OCI-LY7 (cell line): ENCODE measurements around the gene RAB26. TPM values are rescaled to one million over a fixed set of nuclear protein-coding genes. Genes with fewer than 3 reads are reported as not detected.

Source experiments
- BruUV-seq: library from RNA; stranded (reverse); fragments of 400-500 nt; replicated peaks from 2 replicates; lab custom pipeline; 2021; lab: Mats Ljungman, UMichigan
- CTCF ChIA-PET: fragments of 300-600 bp; sonication (Branson Sonifier 250); formaldehyde crosslinking; loops from one replicate; lab custom pipeline; 2022; ENCODE audit warnings: antibody characterized with exemption; ENCODE audit not compliant: unreplicated experiment; lab: Charles Lee
- POLR2A ChIA-PET: fragments of 300-600 bp; sonication (Branson Sonifier 250); formaldehyde crosslinking; loops from one replicate; lab custom pipeline; 2022; ENCODE audit warnings: antibody characterized with exemption; lab: Charles Lee
- DNase-seq: peaks from one replicate; pipeline ENCODE4 v3.0.0-alpha.2; 2015; ENCODE audit warnings: low spot score
- H2AFZ ChIP-seq: fragments of 200-600 bp; sonication (generic), shearing (Covaris generic); 2 replicates; pipeline ENCODE4 v1.6.1; 2014; ENCODE audit warnings: mild to moderate bottlenecking, antibody characterized with exemption, low read length, moderate library complexity
- H3K27ac ChIP-seq: fragments of 200-600 bp; sonication (generic); 2 replicates; pipeline ENCODE4 v1.5.1; 2014; ENCODE audit warnings: mixed run types, low read depth, mild to moderate bottlenecking, moderate library complexity, low read length, inconsistent platforms; ENCODE audit not compliant: poor library complexity, severe bottlenecking
- H3K36me3 ChIP-seq: fragments of 200-600 bp; sonication (generic); 2 replicates; pipeline ENCODE4 v1.6.1; 2014; ENCODE audit warnings: mild to moderate bottlenecking, antibody characterized with exemption, low read length, moderate library complexity, mixed read lengths; ENCODE audit not compliant: insufficient read depth
- H3K4me1 ChIP-seq: fragments of 200-600 bp; sonication (generic); 2 replicates; pipeline ENCODE4 v1.5.1; 2014; ENCODE audit warnings: mild to moderate bottlenecking, low read length; ENCODE audit not compliant: insufficient read depth, poor library complexity, severe bottlenecking
- H3K4me2 ChIP-seq: fragments of 200-600 bp; sonication (generic); 2 replicates; pipeline ENCODE4 v1.6.1; 2014; ENCODE audit warnings: mild to moderate bottlenecking, low read length
- H3K4me3 ChIP-seq: fragments of 200-600 bp; sonication (generic); 2 replicates; pipeline ENCODE4 v1.5.1; 2014; ENCODE audit warnings: mild to moderate bottlenecking, low read depth, low read length; ENCODE audit not compliant: poor library complexity, severe bottlenecking
- H3K79me2 ChIP-seq: fragments of 200-600 bp; sonication (generic); 2 replicates; pipeline ENCODE4 v1.6.1; 2016; ENCODE audit warnings: low read depth, mild to moderate bottlenecking, low read length, moderate library complexity, mixed read lengths; ENCODE audit not compliant: insufficient read depth
- H3K9me2 ChIP-seq: fragments of 200-600 bp; sonication (generic); 2 replicates; pipeline ENCODE4 v1.6.1; 2016; ENCODE audit warnings: mild to moderate bottlenecking, low read length, mixed read lengths; ENCODE audit not compliant: insufficient read depth
- H3K9me3 ChIP-seq: fragments of 200-600 bp; sonication (generic); 2 replicates; pipeline ENCODE4 v1.6.1; 2014; ENCODE audit warnings: mild to moderate bottlenecking, mixed run types, low read length, mixed read lengths
- H4K20me1 ChIP-seq: fragments of 200-600 bp; sonication (generic); 2 replicates; pipeline ENCODE4 v1.6.1; 2014; ENCODE audit warnings: mild to moderate bottlenecking, antibody characterized with exemption, low read length, moderate library complexity, mixed read lengths; ENCODE audit not compliant: insufficient read depth
- EZH2phosphoT487 ChIP-seq: fragments of 200-600 bp; sonication (generic); IDR thresholded peaks from 2 replicates; pipeline ENCODE4 v1.6.1; 2018; ENCODE audit warnings: low read depth, borderline replicate concordance, mild to moderate bottlenecking, mixed run types, antibody characterized with exemption, low read length, moderate library complexity, mixed read lengths
- intact Hi-C: fragments of 100-400 bp; cut with micrococcal nuclease; formaldehyde crosslinking; loops from one replicate; pipeline ENCODE4 v1.10.0; 2022; ENCODE audit not compliant: unreplicated experiment
- total RNA-seq, 2 experiments: library from RNA; depleted of rRNA in 1 of 2; stranded (reverse); fragments of >200 nt in 1 of 2; shearing (Covaris generic) in 1 of 2; gene quantifications; 2 replicates each; pipeline ENCODE4 v1.2.3, GENCODE V29; 2014 to 2022
- TF ChIP-seq, protein P1 (sequence below): fragments of 200-600 bp; sonication (generic); conservative IDR thresholded peaks from 2 replicates; pipeline ENCODE4 v1.5.1; 2014; ENCODE audit warnings: mild to moderate bottlenecking, antibody characterized with exemption, low read length, moderate library complexity, mixed read lengths

RAB26 gene
- total RNA-seq, 2 experiments from 2014 or later, result 5.0 to 9.5 TPM

DNA sequence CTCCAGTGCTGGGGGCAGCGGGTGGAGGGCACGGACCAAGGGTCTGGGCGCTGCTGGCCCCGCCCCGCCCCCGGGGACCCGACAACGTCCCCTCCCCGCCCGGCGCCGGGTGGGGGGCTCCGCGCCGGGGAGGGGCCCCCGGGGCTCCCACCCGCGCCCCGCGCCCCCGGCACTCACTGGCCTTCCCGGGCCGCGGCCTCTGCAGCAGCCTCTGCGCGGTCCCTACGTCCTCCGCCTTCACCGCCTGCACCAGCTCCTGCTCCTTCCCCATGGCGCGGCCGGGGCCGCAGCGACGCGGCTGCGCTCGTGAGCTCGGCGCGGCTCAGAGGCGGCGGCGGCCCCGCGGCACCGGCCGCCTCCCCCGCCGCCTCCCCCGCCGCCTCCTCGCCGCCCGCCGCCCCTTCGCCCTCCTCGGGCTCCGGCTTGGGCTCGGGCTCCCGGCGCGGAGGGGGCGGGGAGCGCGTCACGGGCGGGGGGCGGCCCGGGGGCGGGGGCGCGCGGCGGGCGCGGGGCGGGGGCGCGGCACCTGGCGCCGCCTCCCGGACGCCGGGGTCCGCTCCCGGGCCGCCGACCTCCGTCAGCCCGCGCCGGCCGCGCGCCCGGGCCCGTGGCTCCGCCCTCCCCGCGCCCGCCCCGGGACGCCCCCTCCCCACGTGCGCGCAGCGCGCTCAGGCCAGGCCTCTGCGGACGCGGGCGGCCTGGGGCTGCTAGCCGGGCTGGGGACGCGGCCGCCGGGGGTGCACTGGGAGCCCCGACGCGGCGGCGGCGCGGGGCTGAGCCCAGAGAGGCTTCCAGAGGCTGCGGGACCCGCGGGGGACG, 47.9 kb downstream of the RAB26 start, which contains the start of gene CASKIN1:
CASKIN1 (minus strand) TSS at position 444 of the 819 bp plus-strand sequence; CDS start at position 271, 173 bp downstream.
- H3K4me2 ChIP-seq, result no peak within 1 kb of the TSS
- intact Hi-C loops, result no loop called here

DNA sequence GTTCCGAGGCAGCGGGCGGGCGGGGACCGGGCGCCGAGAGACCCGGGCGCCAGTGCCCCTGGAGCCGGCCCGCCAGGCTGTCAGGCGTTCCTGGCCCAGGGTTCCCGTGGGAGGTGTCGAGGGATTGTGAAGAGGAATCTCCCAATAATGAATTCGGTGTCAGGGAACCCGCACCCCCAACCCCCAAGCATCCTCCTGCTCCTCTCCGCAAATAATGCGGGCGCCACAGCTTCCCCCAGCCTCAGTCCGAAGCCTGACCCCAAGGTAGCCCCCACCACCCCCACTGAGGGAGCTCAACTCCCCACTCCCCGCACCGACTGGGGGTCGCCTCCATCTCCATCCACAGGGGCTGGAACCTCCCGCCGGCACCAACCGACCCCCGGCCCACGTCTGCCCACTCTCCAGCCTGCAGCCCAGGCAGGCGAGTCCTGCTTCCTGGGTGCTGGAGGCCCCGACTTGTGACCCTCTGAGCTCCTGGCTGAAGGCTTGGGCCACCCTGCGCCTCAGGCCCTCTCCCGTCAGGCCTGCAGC, 48.6 kb downstream of the RAB26 start:
- H3K4me3 ChIP-seq, result no peak overlapping the region
- ChIA-PET CTCF (no interaction called here), POLR2A (interaction anchor here (0.7 kb wide), 1 partner anchor 9 kb away, joined by 3 read pairs; no protein-coding TSS in a partner anchor)
- no peaks in the 10 kb centered on the region for H3K4me1 ChIP-seq
- H3K79me2 ChIP-seq, result no peaks in the 10 kb centered on the region
- no peak for DNase-seq
- no peak overlapping the region for H2AFZ ChIP-seq
- no peaks in the 10 kb centered on the region for H3K36me3 ChIP-seq
- TF ChIP-seq, protein P1, sequence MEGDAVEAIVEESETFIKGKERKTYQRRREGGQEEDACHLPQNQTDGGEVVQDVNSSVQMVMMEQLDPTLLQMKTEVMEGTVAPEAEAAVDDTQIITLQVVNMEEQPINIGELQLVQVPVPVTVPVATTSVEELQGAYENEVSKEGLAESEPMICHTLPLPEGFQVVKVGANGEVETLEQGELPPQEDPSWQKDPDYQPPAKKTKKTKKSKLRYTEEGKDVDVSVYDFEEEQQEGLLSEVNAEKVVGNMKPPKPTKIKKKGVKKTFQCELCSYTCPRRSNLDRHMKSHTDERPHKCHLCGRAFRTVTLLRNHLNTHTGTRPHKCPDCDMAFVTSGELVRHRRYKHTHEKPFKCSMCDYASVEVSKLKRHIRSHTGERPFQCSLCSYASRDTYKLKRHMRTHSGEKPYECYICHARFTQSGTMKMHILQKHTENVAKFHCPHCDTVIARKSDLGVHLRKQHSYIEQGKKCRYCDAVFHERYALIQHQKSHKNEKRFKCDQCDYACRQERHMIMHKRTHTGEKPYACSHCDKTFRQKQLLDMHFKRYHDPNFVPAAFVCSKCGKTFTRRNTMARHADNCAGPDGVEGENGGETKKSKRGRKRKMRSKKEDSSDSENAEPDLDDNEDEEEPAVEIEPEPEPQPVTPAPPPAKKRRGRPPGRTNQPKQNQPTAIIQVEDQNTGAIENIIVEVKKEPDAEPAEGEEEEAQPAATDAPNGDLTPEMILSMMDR, result no peak
- TF ChIP-seq EZH2phosphoT487, result no peak
- H3K9me2 ChIP-seq, result no peaks in the 10 kb centered on the region
- H4K20me1 ChIP-seq, result no peaks in the 10 kb centered on the region
- H3K27ac ChIP-seq, result no peak overlapping the region
- intact Hi-C loops, result no loop called here
- no peaks in the 10 kb centered on the region for H3K9me3 ChIP-seq
- no TSS peak for BruUV-seq
- no peak overlapping the region for H3K4me2 ChIP-seq

More for the DNA sequence above, 47.9 kb downstream of the RAB26 start, which contains the start of gene CASKIN1:
- Histone ChIP-seq H3K36me3 (no peaks in the 10 kb centered on the region), H3K79me2 (no peaks in the 10 kb centered on the region), H3K4me1 (no peaks in the 10 kb centered on the region), H2AFZ (no peak within 1 kb of the TSS), H3K4me3 (no peak within 1 kb of the TSS), H3K27ac (no peak within 1 kb of the TSS), H3K9me3 (no peaks in the 10 kb centered on the region), H4K20me1 (no peaks in the 10 kb centered on the region), H3K9me2 (no peaks in the 10 kb centered on the region)
- TF ChIP-seq, protein P1, result no peak
- no peak for TF ChIP-seq EZH2phosphoT487
- DNase-seq, result no peak
- CTCF ChIA-PET, result no interaction called here
- no TSS peak for BruUV-seq
- POLR2A ChIA-PET, result no interaction called here
